Muscle layer of duodenum (tissue), 2 donors: ENCODE measurements around the gene GSTP1.
A peak's percentile ranks its signal among the peaks of the same experiment; 100 is the strongest.

ENCODE experiments used
- H3K27ac ChIP-seq: one replicate; pipeline ENCODE4 v1.7.0; 2013; ENCODE audit warnings: mild to moderate bottlenecking, low read length
- H3K27me3 ChIP-seq: one replicate; pipeline ENCODE4 v1.7.0; 2013; ENCODE audit warnings: low read depth, mild to moderate bottlenecking, control low read depth, low read length
- H3K36me3 ChIP-seq, 2 donors: one replicate each; pipeline ENCODE4 v1.7.0; 2013; ENCODE audit warnings: low read length in 2 of 2, control low read depth in 1 of 2, mild to moderate bottlenecking in 1 of 2; ENCODE audit not compliant: insufficient read depth in 2 of 2, control insufficient read depth in 1 of 2
- H3K4me1 ChIP-seq, 2 donors: one replicate each; pipeline ENCODE4 v1.7.0; 2013; ENCODE audit warnings: low read length in 2 of 2, mild to moderate bottlenecking in 2 of 2, control low read depth in 1 of 2, moderate library complexity in 1 of 2; ENCODE audit not compliant: insufficient read depth in 2 of 2, control insufficient read depth in 1 of 2
- H3K4me3 ChIP-seq, 2 donors: one replicate each; pipeline ENCODE4 v1.7.0; 2013; ENCODE audit warnings: low read length in 2 of 2, low read depth in 1 of 2, mild to moderate bottlenecking in 1 of 2
- H3K9me3 ChIP-seq, 2 donors: one replicate each; pipeline ENCODE4 v1.7.0; 2013; ENCODE audit warnings: low read length in 2 of 2, control low read depth in 1 of 2, mild to moderate bottlenecking in 1 of 2; ENCODE audit not compliant: control insufficient read depth in 1 of 2
- donor health status: healthy.

GSTP1 gene

DNA sequence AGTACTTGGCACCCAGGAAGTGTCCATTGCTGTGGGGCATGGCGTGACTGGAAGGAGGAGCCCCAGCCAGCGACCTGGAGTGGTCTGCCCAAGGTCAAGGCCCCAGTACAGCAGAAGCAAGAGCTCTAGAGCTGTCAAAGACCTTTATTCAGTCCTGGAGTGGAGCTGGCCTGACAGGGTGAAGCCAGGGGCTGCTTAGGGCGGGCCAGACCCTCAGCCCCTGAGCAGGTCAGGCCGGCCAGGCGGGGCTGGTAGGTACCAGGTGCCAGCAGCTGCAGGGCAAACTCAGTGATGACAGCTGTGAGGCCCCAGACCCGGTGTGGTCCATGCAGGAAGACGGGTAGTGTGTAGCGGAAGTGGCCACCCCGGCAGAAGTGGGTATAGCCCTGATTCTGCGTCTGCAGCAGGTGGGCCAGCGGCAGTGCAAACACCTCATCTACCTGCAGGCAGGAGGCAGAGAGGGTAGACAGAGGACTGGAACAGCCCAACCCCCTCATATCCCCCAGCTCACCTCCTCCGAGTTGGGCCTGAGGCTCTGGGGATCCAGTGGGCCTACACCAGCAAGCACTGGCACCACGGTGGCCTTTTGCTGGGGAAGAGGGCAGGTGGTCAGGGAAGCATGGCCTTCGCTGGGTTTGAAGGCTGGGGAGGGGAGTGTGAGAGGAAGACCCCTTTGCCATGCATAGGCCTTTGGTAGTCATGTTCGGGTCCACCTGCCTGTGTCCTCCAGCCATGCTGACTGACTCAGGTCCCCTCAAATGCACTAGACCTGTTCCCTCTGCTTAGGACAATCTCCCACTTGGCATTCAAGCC lies 44.4 kb downstream of the GSTP1 start:
- Histone ChIP-seq H3K4me1 (peaks cover 6 to 8% of the 10 kb centered on the region in 2 donors), H3K4me3 (no peak overlapping the region), H3K9me3 (no peaks in the 10 kb centered on the region), H3K27ac (no peak overlapping the region), H3K36me3 (no peaks in the 10 kb centered on the region), H3K27me3 (no peaks in the 10 kb centered on the region)

GRCh38 chr11:67628710-67629385 lies 45.2 kb downstream of the GSTP1 start:
- no peak overlapping the region for H3K27ac ChIP-seq
- H3K4me1 ChIP-seq = peaks cover 6 to 8% of the 10 kb centered on the region in 2 donors
- H3K36me3 ChIP-seq = no peaks in the 10 kb centered on the region
- H3K9me3 ChIP-seq = no peaks in the 10 kb centered on the region
- peak overlapping the region; percentile 42 to 56 for H3K4me3 ChIP-seq
- no peaks in the 10 kb centered on the region for H3K27me3 ChIP-seq

GRCh38 chr11:67629386-67630227 lies 46.0 kb downstream of the GSTP1 start, which contains the start of gene NUDT8:
Gene NUDT8, minus strand, starts transcription at chr11:67629937. Its CDS starts 26 bp downstream, at chr11:67629911.
- no peaks in the 10 kb centered on the region for H3K27me3 ChIP-seq
- peaks cover 6 to 8% of the 10 kb centered on the region in 2 donors for H3K4me1 ChIP-seq
- H3K9me3 ChIP-seq = no peaks in the 10 kb centered on the region
- peak within 1 kb of the TSS; percentile 55 to 84 for H3K4me3 ChIP-seq
- peak within 1 kb of the TSS; percentile 76 for H3K27ac ChIP-seq
- H3K36me3 ChIP-seq = no peaks in the 10 kb centered on the region

- Histone ChIP-seq H3K9me3 (no peaks in the 10 kb centered on the region), H3K27ac (peak overlapping the region; percentile 76), H3K36me3 (no peaks in the 10 kb centered on the region), H3K4me3 (peak overlapping the region; percentile 55 to 84), H3K4me1 (peaks cover 6 to 8% of the 10 kb centered on the region in 2 donors), H3K27me3 (no peaks in the 10 kb centered on the region)
Measured at GRCh38 chr11:67630228-67630942, 46.8 kb downstream of the GSTP1 start.

DNA sequence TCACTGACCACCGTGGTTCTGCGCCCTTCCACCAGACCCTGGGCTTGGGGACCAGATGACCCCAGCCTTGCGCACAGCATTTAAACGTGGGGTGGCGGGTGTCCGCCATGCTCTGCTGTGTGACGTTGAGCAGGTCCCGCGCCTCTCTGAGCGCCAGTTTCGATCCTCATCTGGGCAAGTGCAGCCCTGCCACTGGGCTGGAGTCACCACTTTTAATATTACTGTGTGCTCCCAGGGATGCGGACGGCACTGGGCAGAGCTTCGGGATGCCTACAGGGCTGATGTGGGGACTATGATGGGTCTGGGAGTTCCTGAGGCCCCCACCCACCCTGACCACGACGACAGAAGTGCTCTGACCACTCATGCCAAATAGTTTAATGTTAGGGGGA lies 47.3 kb downstream of the GSTP1 start:
- no peaks in the 10 kb centered on the region for H3K9me3 ChIP-seq
- H3K4me3 ChIP-seq = peak overlapping the region; percentile 55 to 84
- peak overlapping the region; percentile 76 for H3K27ac ChIP-seq
- H3K27me3 ChIP-seq = no peaks in the 10 kb centered on the region
- H3K36me3 ChIP-seq = no peaks in the 10 kb centered on the region
- peaks cover 6 to 8% of the 10 kb centered on the region in 2 donors for H3K4me1 ChIP-seq

DNA sequence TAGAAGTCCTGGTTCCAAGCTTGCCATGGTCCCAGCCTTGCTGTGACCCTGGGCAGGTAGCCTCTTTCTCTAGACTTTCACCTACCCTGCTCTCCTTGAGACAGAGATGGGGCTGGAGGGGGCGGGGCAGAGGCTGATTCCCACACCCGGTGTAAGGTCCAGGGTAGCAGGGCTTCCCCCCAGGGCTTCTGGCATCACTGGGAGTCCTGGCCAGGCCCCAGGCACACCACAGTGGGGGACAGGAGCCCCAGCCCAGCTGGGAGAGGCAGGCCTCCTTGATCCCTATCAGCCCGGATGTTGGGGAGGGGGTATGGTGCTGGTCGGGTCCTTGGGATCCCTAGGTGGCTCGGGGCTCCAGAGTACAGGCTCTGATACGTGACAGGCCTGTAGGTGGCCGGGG lies 47.8 kb downstream of the GSTP1 start:
- peak overlapping the region; percentile 76 for H3K27ac ChIP-seq
- H3K36me3 ChIP-seq = no peaks in the 10 kb centered on the region
- H3K4me3 ChIP-seq = peak overlapping the region in 1 of 2 donors; percentile 55
- H3K9me3 ChIP-seq = no peaks in the 10 kb centered on the region
- H3K27me3 ChIP-seq = no peaks in the 10 kb centered on the region
- H3K4me1 ChIP-seq = peaks cover 6 to 8% of the 10 kb centered on the region in 2 donors

GRCh38 chr11:67631853-67632174 lies 48.2 kb downstream of the GSTP1 start:
- no peak overlapping the region for H3K4me3 ChIP-seq
- H3K9me3 ChIP-seq = no peaks in the 10 kb centered on the region
- peak overlapping the region; percentile 39 for H3K27ac ChIP-seq
- H3K27me3 ChIP-seq = no peaks in the 10 kb centered on the region
- peaks cover 6 to 8% of the 10 kb centered on the region in 2 donors for H3K4me1 ChIP-seq
- H3K36me3 ChIP-seq = no peaks in the 10 kb centered on the region

GRCh38 chr11:67632175-67632981 lies 48.8 kb downstream of the GSTP1 start:
- Histone ChIP-seq H3K4me3 (no peak overlapping the region), H3K4me1 (peaks cover 6 to 8% of the 10 kb centered on the region in 2 donors), H3K36me3 (no peaks in the 10 kb centered on the region), H3K27ac (peak overlapping the region; percentile 39), H3K27me3 (no peaks in the 10 kb centered on the region), H3K9me3 (no peaks in the 10 kb centered on the region)

DNA sequence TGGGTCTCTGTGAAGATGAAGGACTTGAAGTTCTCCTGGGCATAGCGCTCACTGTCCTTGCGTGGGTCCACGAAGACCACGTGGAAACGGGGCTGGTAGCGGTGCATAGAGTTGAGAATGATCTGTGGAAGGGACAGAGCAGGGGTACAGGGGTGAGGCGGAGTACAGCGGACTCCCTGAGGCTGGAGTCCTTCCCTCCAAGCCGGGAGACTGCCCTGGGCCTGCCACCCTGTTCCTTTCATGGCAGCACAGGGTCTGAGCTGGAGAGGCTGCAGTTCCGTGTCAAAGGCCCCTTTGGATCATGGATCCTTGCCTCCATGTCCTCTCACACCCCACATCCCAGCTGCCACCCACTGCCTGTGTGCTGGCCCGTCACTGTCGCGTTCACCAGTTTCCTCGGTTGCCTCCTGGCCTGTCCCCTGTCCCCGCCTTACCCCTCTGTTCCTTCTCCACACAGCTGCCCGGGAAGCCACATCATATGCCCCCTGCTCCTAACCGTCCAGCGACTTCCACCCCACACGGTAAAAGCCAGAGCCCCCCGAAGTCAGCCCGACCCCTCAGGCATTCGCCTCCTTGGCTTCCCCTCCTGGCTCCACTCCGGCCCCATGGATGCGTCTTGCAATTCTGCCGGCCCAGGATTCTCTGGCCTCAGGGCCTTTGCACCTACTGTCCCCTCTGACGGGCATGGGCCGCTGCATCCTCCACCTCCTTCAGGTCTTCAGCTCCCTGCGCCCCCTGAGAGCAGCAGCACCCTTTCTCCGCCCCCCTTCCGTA lies 49.6 kb downstream of the GSTP1 start:
- peaks cover 6 to 8% of the 10 kb centered on the region in 2 donors for H3K4me1 ChIP-seq
- H3K9me3 ChIP-seq = no peaks in the 10 kb centered on the region
- no peaks in the 10 kb centered on the region for H3K36me3 ChIP-seq
- H3K27me3 ChIP-seq = no peaks in the 10 kb centered on the region
- no peak overlapping the region for H3K27ac ChIP-seq
- H3K4me3 ChIP-seq = no peak overlapping the region
